Measurements from ENCODE around the gene STAB2.
"Not testable (repeated sequence)": the region's sequence is repeated elsewhere in the genome, so short reads cannot be mapped to it uniquely, and the experiment has no call there.

Gene STAB2

GRCh38 chr12:103589517-103589916 lies 2.4 kb downstream of the STAB2 start:
- DNase-seq: no peak

DNA sequence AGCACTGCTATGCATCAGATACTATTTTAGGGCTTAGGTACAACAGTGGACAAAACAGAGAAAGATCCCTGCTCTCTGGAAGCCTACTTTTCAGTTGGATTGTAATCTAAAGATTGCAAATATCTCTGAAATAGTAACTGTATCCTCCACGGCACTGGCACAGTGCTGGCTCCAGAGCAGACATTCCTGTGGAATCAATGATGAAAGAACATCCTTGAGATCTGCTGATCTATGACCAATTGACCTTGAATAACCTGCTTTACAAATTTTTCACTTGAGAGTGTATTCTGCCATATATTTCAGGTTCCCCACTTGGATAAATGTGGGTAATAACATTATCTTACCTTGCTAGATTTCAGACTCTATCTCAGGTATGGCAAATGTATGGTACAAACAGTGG lies 3.2 kb downstream of the STAB2 start:
- DNase-seq: no peak

GRCh38 chr12:103596981-103597380 lies 9.9 kb downstream of the STAB2 start:
- DNase-seq: no peak

GRCh38 chr12:103599274-103599673 lies 12.2 kb downstream of the STAB2 start:
- no peak for DNase-seq

- DNase-seq: no peak
Measured at GRCh38 chr12:103600967-103601728, 14.1 kb downstream of the STAB2 start.

GRCh38 chr12:103620395-103620794 lies 33.3 kb downstream of the STAB2 start:
- no peak for DNase-seq

DNA sequence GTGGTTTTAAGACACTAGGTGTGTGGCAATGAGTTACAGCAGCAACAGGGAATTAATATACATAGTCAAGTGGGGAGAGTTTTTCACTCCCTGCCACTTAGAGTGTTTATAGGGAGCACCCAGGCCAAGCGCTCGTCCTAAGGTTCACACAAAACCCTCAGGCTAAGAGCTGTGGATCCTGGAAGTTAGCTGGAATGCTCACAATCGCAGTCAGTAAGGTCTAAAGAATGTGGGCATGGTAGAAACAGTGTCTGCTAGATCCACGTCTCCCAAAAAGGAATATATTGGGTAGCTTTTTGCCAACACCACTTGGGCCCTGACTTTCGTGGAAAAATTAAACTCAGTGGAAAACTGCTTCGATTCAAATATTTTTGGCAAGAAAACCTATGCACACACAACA lies 36.6 kb downstream of the STAB2 start:
- no peak for DNase-seq

DNA sequence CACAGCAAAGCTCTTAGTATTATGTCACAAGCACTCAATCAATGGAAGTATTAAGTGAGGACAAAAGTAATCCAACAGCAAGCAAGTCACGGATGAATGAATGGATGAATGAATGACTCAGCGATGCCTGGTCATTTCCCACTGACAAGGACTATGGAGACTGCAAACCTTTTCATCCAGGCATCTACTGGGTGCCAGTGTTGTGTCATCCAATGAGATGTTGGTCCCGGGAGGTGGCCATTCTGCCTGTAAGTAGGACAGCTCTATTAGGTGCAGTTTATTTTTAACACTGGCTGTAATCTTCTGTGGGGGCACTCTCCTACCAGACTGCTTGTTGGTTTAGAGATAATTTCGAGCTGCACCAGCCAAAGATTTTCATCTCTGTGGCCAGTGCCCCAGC lies 39.4 kb downstream of the STAB2 start:
- DNase-seq: peak; percentile 19 to 58

GRCh38 chr12:103627189-103627855 lies 40.2 kb downstream of the STAB2 start:
- DNase-seq: no peak

DNA sequence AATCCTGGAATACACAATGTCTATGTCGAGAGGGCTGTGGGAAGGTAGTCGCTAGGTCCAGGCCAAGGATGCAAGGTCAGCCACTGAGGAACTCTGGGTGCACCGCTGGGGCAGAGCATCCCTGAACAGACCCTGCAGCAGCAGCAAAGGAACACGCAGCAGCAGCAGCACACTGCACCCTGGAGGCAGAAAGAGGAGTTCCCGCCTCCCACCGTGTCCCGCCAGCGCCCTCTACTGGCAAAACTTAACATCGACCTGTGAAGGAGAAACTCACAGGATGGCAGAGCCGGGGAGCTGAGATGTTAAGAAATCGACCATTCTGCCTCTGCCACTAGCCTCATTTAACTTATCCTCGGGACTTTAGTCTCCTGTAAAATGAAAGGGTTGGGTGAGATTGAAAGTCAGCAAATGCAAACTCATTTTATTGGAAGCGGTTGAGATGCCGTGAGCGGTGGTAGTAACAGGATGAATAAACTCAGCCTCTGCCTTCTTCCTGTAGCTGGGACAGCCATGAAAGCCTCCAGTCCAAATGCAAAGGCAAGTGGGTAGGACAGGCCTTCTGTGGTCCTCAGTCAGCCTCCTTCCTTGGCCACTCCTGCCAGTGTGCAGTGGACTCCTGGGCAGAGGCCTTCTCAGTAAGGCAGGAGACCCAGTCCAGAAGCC lies 45.6 kb downstream of the STAB2 start:
- DNase-seq: peak; percentile 40 to 67

- no peak for DNase-seq
Measured at GRCh38 chr12:103634732-103635131, 47.7 kb downstream of the STAB2 start.

DNA sequence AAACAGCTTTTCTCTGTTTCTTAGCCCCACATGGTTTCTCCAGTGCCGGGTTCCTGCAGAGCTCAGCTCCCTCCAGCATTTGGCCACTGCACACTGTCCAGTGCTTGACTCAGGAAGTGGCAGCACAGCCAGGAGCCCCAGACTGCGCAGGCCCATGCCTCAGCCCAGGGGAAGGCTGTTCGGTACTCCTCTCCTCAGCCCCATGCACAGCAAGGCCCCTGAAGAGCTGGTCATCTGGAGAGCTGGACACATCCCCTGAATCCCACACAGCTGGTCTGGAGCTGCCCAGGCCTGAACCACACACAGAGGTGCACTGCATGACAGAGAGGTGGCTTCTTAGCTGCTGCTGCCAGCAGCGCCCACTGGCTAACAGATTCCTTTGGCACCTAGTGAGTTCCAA lies 48.3 kb downstream of the STAB2 start:
- no peak for DNase-seq

DNA sequence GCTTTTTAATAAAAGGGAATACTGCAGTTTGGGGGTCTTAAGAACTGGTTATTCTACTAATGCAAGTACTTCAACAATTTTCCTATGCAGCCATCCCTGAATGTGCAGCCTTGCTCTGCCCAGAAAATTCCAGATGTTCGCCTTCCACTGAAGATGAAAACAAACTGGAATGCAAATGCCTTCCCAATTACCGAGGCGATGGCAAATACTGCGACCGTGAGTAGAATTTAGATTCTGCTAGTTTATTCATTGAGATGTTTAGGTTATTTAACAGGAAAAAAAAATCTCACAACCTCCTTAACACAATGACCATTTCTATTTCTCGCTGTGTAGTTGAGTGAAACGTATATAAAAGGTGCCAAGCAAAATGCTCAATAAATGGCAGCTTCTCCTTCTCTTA lies 49.9 kb downstream of the STAB2 start:
- DNase-seq: no peak

GRCh38 chr12:103637429-103637828 lies 50.4 kb downstream of the STAB2 start:
- DNase-seq: no peak

DNA sequence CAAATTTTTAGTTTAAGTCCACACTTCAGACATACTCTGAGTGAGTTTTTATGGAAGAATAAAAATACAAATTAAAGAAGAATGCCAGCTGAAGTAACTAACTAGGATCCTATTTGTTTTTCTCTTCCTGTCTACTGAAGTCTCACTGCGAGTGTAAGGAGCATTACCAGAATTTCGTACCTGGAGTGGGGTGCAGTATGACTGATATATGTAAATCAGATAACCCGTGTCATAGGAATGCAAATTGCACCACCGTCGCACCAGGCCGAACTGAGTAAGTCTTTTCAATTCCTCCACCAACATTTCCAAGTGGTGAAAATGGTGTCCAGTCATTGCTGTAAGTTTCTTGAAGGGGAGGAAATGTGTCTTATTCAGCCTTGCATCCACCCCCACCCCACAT lies 52.9 kb downstream of the STAB2 start:
- no peak for DNase-seq

GRCh38 chr12:103640410-103640809 lies 53.3 kb downstream of the STAB2 start:
- no peak for DNase-seq

DNA sequence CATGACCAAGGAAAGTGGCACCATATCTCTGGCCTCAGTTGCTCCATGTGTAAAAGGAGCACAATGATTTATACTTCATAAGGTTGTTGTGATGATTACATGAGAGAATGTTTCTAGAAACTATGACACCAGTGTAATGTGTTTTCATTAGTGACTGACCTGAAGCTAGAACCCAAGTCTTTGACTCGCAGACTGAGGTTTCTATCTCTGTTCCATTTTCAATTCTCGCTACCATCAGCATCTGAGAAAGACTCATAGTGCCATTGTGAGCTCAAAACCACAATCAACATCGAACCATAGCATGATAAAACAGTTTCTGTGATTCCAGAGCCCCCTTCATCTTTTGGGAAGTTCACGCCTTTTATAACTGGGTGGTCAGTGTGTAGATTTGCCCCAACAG lies 53.8 kb downstream of the STAB2 start:
- no peak for DNase-seq

DNA sequence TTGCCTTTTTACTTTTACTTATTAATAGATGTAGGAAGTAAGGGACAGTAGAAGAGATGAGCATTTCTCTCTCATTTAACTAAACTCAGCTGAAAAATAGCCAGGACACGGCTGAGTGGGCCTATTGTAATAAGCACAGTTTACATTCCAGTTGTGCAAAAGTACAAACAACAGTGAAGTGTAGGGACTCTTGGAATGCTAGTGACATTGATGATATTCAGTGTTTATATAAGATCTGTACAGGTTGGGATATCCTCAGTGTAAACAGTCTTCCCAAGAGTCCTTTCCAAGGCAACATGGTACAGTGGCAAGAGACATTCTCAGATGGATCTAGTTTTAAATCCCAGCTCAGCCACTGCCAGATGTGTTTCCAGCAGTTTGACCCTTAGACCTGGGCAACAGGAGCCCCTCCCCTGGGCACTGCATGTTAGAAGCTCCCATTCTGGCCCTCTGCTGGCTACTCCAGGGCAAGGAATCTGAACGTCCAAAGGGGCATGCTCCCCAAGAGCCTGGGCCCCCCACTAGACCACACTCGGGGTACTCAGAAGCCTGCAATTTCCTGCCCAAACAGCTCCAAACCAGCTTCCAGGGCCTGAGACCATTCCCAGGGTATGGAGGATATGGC lies 55.3 kb downstream of the STAB2 start:
- DNase-seq: no peak

- DNase-seq: no peak
Measured at GRCh38 chr12:103645202-103645601, 58.1 kb downstream of the STAB2 start.

DNA sequence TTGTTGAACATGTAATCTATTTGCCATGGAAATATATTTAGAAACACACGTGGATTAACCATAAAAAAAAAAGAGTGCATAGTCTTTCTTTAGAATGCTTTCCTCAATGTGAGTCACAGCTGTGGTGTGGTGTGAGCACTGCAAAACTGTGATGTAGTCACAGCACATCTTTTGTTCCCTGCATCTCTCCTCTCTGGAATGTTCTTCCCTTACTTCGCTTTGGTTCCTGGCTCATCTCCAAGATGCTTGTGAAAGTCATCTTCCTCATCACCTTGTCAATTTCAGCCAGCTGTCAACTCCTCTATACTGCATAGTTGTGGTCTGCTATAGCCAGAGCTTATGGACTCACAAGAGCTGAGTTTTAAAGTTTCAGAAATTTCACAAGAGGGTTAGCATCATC lies 60.2 kb downstream of the STAB2 start:
- DNase-seq: no peak

GRCh38 chr12:103652808-103653207 lies 65.7 kb downstream of the STAB2 start:
- DNase-seq: no peak

- not testable (repeated sequence) for DNase-seq
Measured at GRCh38 chr12:103653568-103654173, 66.6 kb downstream of the STAB2 start.

GRCh38 chr12:103654816-103655215 lies 67.7 kb downstream of the STAB2 start:
- no peak for DNase-seq
